Glomerular visceral epithelial cell (primary cell): Measurements from ENCODE around the gene RAB40B.
"Not testable (repeated sequence)": the region's sequence is repeated elsewhere in the genome, so short reads cannot be mapped to it uniquely, and the experiment has no call there.

ENCODE experiments used
- DNase-seq: peaks from one replicate; pipeline ENCODE4 v3.0.0-alpha.2; 2016; ENCODE audit errors: extremely low spot score

Gene RAB40B

GRCh38 chr17:82698065-82698973 is at the start of gene RAB40B:
RAB40B (minus strand) TSS chr17:82698698; CDS start chr17:82698596, 102 bp downstream.
- peak; percentile 99 for DNase-seq

GRCh38 chr17:82745524-82745923 is 47.0 kb upstream of the RAB40B start:
- no peak for DNase-seq

- not testable (repeated sequence) for DNase-seq
Observed at GRCh38 chr17:82744736-82745135, 46.2 kb upstream of the RAB40B start.

- DNase-seq: no peak
Observed at GRCh38 chr17:82743344-82744219, 45.1 kb upstream of the RAB40B start.

- DNase-seq: no peak
Observed at GRCh38 chr17:82740906-82741759, 42.6 kb upstream of the RAB40B start.

GRCh38 chr17:82737967-82738877 is 39.7 kb upstream of the RAB40B start:
- DNase-seq: no peak

- no peak for DNase-seq
Observed at GRCh38 chr17:82736511-82737185, 38.1 kb upstream of the RAB40B start.

- DNase-seq: peak; percentile 30
Observed at GRCh38 chr17:82734987-82735866, 36.7 kb upstream of the RAB40B start, which contains the start of gene FN3K. FN3K (plus strand) TSS chr17:82735615; CDS start chr17:82735637, 22 bp downstream.

- DNase-seq: no peak
Observed at GRCh38 chr17:82732118-82732743, 33.7 kb upstream of the RAB40B start.

- DNase-seq: no peak
Observed at GRCh38 chr17:82729479-82730260, 31.2 kb upstream of the RAB40B start.

- no peak for DNase-seq
Observed at GRCh38 chr17:82726427-82726826, 27.9 kb upstream of the RAB40B start.

- no peak for DNase-seq
Observed at GRCh38 chr17:82723169-82723807, 24.8 kb upstream of the RAB40B start.

GRCh38 chr17:82722341-82723013 is 24.0 kb upstream of the RAB40B start:
- DNase-seq: no peak

GRCh38 chr17:82720204-82720603 is 21.7 kb upstream of the RAB40B start:
- no peak for DNase-seq

GRCh38 chr17:82718986-82719685 is 20.6 kb upstream of the RAB40B start:
- DNase-seq: no peak
